Activated naive CD8-positive, alpha-beta T cell treated with anti-CD3 and anti-CD28 coated beads, Interleukin-2, amount 50 U/mL, for 24 hours (primary cell): ENCODE results near the gene ITGB2.
A peak's percentile ranks its signal among the peaks of the same experiment; 100 is the strongest.

ENCODE experiments used
- ATAC-seq: fragments of 150-1000 bp; cut with Tn5 transposase; one replicate; pipeline ENCODE4 v1.10.0; 2021
- DNase-seq: peaks from one replicate; pipeline ENCODE4 v3.0.0; 2021
- H3K27ac Mint-ChIP-seq: one replicate; pipeline ENCODE4 v1.8.0; 2021; ENCODE audit warnings: mild to moderate bottlenecking, mixed read lengths
- H3K27me3 Mint-ChIP-seq: one replicate; pipeline ENCODE4 v1.8.0; 2021; ENCODE audit warnings: mixed read lengths
- H3K36me3 Mint-ChIP-seq: one replicate; pipeline ENCODE4 v1.8.0; 2021; ENCODE audit warnings: low read depth, mixed read lengths
- H3K4me1 Mint-ChIP-seq: one replicate; pipeline ENCODE4 v1.8.0; 2021; ENCODE audit warnings: mixed read lengths
- H3K4me3 Mint-ChIP-seq: one replicate; pipeline ENCODE4 v1.8.0; 2021; ENCODE audit warnings: mild to moderate bottlenecking, moderate library complexity, mixed read lengths
- H3K9me3 Mint-ChIP-seq: one replicate; pipeline ENCODE4 v1.8.0; 2021; ENCODE audit warnings: mixed read lengths

ITGB2 gene

DNA sequence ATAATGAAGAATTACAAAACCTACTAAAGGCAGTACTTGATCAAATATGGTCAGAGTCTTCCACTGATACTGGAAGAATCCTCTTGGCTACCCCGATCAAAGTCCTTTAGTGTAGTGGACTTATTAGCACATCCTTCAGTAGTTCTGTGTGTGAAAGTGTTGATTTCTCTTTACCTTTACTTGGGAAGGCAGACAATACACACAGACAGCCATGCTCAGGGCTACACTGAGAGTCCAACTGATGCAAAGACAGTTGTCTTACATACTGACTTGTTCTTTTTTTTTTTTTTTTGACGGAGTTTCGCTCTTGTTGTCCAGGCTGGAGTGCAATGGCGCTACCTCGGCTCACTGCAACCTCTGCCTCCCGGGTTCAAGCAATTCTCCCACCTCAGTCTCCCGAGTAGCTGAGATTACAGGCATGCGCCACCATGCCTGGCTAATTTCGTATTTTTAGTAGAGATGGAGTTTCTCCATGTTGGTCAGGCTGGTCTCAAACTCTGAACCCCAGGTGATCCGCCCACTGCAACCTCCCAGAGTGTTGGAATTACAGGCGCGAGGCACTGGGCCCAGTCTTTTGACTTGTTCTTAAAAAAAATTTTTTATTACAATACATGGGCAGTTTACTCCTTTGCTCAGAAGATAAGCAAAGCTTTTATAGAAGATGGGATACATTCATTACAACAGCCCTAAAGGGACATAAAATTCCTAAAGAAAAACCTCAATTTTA, 43.7 kb downstream of the ITGB2 start:
- no peak for ATAC-seq
- peaks cover 49% of the 10 kb centered on the region for H3K4me1 Mint-ChIP-seq
- H3K4me3 Mint-ChIP-seq, result no peak overlapping the region

DNA sequence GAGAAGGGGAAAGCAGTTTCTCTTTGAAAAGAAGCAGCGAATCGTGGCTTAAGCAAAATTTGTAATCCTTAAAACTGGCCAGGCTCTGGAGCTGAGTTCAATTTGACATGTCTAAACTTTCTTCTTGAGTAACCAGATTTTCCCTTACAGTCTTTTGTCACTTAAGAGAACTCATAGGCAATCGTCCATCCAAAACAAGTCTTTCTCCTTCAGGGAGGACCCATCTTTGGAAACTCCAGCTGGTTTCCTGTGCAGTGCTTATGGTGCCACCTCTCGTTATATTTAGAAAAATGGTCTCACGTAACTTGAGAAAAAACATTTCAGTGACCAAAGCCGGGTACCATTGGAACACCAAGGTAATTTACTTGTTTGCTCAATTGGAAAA, 45.4 kb downstream of the ITGB2 start:
- H3K27ac Mint-ChIP-seq, result peak overlapping the region; percentile 80
- peaks cover 49% of the 10 kb centered on the region for H3K4me1 Mint-ChIP-seq
- peaks cover 2% of the 10 kb centered on the region for H3K27me3 Mint-ChIP-seq
- ATAC-seq (no peak), DNase-seq (no peak)
- no peaks in the 10 kb centered on the region for H3K9me3 Mint-ChIP-seq
- peak overlapping the region; percentile 84 for H3K4me3 Mint-ChIP-seq
- no peaks in the 10 kb centered on the region for H3K36me3 Mint-ChIP-seq

More for the DNA sequence above, 43.7 kb downstream of the ITGB2 start:
- Mint-ChIP-seq H3K9me3 (no peaks in the 10 kb centered on the region), H3K36me3 (no peaks in the 10 kb centered on the region), H3K27me3 (peaks cover 2% of the 10 kb centered on the region), H3K27ac (no peak overlapping the region)
- DNase-seq, result no peak

DNA sequence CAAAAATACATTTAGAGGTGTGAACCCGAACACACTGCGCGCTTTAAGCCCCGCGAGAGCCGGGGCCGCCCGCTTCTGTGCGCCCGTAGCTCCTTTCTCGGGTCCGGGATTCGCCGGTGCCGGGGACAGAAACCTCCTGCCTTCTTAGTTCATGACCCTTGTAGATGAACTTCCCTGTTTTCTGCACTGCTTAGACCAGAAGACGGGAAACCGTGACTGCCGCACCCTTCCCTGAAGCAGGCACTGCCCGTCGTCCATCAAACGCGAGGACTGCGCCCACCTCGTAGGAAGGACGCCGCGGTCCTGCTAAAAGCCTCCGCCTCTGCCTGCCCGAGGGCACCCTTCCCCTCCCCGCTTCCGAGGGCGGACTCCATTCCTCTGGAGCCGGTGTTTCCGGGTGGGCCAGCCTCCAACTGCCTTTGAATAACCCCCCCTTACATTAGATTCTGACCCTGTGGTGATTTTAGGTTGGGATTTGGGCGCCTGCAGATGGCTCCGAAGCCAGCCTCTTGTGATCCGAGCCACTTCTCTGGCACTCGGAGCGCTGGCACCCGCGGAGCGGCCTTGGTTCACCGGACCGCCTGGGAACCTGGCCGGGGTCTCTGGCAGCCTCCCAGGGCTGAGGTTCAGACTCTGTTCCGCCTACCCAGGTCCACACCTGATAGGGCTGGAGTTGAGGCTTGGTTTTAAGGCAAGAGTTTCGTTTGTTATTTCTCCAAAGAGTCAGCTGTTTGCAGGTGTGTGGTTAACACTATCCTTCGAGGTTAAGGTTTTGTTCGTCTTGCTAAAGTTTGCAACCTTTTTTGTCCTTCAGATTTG, 46.0 kb downstream of the ITGB2 start:
- Mint-ChIP-seq H3K36me3 (no peaks in the 10 kb centered on the region), H3K27ac (peak overlapping the region; percentile 80), H3K4me1 (peaks cover 53% of the 10 kb centered on the region), H3K27me3 (peaks cover 2% of the 10 kb centered on the region), H3K9me3 (no peaks in the 10 kb centered on the region), H3K4me3 (peak overlapping the region; percentile 84)
- ATAC-seq, result no peak
- peak; percentile 40 for DNase-seq

DNA sequence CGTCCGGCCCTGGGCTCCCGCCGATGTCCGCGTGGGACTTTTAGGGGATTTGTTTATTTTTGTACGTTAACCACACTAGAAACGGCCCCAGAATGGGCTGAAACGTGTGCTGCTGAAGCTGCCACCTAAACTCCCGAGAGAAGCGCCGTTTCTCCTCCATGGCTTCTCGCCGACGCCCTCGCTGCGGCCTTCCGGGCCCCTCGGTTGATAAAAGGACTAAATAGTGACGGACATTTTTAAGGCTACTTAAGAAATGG, 46.5 kb downstream of the ITGB2 start:
- peaks cover 57% of the 10 kb centered on the region for H3K4me1 Mint-ChIP-seq
- no peak for ATAC-seq
- no peaks in the 10 kb centered on the region for H3K9me3 Mint-ChIP-seq
- DNase-seq, result no peak
- no peaks in the 10 kb centered on the region for H3K36me3 Mint-ChIP-seq
- peak overlapping the region; percentile 84 for H3K4me3 Mint-ChIP-seq
- H3K27ac Mint-ChIP-seq, result peak overlapping the region; percentile 80
- H3K27me3 Mint-ChIP-seq, result peaks cover 2% of the 10 kb centered on the region

DNA sequence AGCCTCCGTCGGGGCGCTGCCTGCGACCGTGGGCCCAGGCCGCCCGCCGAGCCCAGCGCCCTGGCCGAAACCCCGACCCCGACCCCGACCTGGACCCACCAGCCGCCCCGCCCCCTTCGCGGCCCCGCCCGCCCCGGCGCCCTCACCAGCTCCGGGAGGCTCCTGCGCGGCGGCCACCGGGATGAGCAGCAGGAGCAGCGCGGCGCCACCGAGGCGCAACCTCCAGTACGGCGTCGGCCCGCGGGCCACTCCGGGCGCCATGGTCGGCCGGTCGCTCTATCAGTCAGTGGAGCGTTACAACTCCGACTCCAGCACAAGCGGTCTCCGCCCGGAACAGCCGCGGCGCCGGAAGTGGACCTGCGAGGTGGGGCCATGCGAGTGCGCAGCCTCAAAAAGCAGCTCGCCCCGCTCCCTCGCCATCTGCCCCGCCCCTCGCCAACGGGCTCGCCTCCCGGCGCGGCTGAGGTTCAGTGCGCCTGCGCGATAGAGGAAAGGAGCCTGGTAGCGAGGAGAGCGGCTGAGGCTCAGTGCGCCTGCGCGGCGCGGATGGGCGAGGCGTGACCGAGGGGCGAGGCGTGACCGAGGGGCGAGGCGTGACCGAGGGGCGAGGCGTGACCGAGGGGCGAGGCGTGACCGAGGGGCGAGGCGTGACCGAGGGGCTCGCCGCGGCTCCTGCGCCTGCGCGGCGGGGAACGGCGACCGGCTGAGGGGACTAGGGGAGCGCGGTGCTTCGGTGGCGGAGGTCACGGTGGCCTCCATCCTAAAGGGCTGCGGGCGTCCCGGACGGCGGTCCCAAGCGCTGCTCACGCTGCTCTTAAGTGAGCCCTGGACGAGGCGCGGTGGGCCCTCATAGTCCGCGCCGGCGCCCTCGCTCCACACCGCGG, 47.1 kb downstream of the ITGB2 start, which contains the start of gene PTTG1IP:
TSS of gene PTTG1IP (minus strand) at position 335 of the 884 bp plus-strand sequence. CDS start at position 261, 74 bp downstream.
- Mint-ChIP-seq H3K27me3 (peaks cover 2% of the 10 kb centered on the region), H3K4me3 (peak within 1 kb of the TSS; percentile 87), H3K9me3 (no peaks in the 10 kb centered on the region), H3K4me1 (peaks cover 62% of the 10 kb centered on the region), H3K36me3 (peaks cover 4% of the 10 kb centered on the region), H3K27ac (peak within 1 kb of the TSS; percentile 91)
- peak; percentile 100 for DNase-seq
- peak; percentile 73 for ATAC-seq

DNA sequence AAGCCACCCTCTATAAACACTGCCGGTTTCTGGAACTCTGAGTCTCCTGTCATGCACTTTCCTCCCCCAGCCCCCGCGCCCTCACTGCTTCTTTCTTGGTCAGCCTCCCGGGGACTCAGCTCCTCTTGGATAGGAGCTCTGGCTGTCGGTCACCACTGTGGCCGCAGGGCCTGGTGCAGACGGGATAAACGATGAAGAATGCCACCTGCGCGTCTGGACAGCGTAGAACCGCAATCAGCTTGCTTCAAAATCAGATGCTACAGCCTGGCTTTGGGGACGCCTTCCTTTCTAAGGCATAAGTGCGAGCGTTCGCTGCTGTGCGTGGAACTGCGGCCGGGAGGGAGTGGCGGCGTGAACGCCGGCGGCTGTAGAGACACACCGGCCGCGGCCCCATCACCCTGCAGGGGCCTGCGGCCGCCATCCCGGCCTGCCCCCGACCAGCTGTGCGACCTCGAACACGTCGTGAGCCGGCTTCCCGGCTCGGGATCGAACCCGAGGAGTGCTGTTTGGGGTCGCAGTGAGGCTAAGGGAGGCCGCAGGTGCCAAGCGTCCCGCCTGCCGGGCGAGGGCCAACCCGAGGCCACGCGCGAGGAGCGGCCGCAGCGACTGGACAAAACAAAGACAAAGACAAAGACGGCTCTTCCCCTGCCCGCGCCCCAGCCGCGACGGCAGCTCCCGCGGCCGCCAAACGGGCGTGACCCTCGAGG, 47.9 kb downstream of the ITGB2 start:
- H3K27ac Mint-ChIP-seq, result peak overlapping the region; percentile 69
- ATAC-seq (no peak), DNase-seq (no peak)
- peaks cover 4% of the 10 kb centered on the region for H3K36me3 Mint-ChIP-seq
- H3K9me3 Mint-ChIP-seq, result no peaks in the 10 kb centered on the region
- H3K27me3 Mint-ChIP-seq, result peaks cover 2% of the 10 kb centered on the region
- H3K4me1 Mint-ChIP-seq, result peaks cover 68% of the 10 kb centered on the region
- H3K4me3 Mint-ChIP-seq, result peak overlapping the region; percentile 87

DNA sequence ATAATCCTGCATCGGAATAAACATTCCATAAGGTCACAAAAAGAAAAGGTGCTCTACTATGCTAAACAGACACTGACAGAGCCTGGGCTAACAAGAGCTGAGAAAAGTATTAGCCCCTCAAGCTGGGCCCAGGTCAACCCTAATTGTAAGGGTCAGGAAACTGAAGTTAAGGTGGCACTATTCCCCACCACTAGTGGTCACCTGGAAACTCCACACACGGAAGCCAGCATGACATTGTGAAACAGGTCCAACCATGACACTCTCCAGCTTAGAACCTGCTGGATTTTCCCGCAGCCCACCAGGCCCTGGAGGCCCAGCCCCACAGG, 48.4 kb downstream of the ITGB2 start:
- DNase-seq (no peak), ATAC-seq (no peak)
- peaks cover 7% of the 10 kb centered on the region for H3K36me3 Mint-ChIP-seq
- H3K27me3 Mint-ChIP-seq, result peaks cover 2% of the 10 kb centered on the region
- H3K9me3 Mint-ChIP-seq, result no peaks in the 10 kb centered on the region
- H3K27ac Mint-ChIP-seq, result peak overlapping the region; percentile 69
- peaks cover 74% of the 10 kb centered on the region for H3K4me1 Mint-ChIP-seq
- H3K4me3 Mint-ChIP-seq, result peak overlapping the region; percentile 87

DNA sequence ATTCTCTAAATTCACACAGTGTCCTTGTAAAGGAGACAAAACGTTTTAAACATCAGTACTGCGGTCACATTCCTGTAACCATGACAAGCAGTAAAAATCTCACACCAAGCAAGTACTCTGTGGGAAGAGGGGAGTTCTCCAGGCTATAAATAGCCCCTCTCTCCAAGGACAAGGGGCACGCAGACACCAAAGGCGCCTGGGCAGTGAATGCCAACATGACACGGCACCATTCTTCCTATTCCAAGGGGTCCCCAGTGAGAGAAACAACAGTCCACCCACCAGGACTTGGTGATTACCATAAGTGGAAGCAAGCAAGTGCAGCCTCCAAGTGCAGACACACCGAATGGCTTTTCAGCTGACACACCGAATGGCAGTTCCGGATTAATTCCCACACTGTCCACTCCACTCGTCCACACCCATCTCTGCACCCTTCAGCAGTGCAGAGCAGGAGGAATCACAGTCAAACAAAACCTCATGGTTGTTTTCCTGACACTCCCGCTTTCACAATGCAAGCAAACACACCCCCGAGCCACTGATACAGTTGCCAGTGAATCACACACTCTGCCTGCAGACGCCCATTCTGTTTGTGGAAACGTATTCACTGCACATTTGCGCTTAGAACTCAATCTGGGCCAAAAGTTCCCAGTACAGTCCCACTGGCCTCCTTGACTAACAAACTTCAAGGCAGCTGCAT, 49.0 kb downstream of the ITGB2 start:
- Mint-ChIP-seq H3K27me3 (peaks cover 2% of the 10 kb centered on the region), H3K36me3 (peaks cover 8% of the 10 kb centered on the region), H3K9me3 (no peaks in the 10 kb centered on the region), H3K4me1 (peaks cover 79% of the 10 kb centered on the region), H3K4me3 (peak overlapping the region; percentile 87), H3K27ac (peak overlapping the region; percentile 24)
- ATAC-seq, result no peak
- DNase-seq, result no peak

DNA sequence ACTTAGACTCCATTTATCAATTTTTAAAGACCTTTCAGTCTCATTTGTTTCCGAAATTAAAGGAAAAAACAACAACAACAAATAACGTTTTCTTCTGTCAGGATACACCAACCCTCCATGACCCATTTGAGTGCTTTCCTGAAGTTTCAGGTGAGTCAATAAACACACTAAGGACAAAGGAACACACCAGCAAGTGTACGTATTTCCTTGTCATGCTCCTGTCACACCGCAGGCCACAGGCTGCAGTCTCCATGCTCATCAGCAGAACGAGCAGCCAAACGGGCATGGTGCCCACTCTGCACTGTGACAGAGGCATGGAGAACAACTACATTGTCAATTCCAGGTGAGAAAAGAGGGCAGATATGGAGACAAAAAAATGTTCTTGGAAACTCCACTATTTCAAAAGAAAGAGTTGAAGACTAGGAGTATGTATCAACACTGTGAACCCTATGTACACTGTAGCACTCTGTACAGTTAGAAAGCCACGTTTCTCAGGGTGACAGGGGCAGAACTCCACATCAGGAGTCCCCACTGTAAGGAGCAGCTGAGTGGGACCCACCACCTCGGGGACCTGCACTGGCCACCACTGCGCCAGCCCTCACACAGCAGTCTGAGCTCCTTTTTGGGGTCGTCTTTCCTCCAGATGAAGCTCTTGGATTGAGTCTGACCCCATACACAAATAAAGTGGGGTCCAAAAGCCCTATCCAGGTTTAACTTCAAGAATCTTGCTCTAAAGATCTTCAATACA, 49.8 kb downstream of the ITGB2 start:
- H3K27me3 Mint-ChIP-seq, result peaks cover 2% of the 10 kb centered on the region
- H3K36me3 Mint-ChIP-seq, result peaks cover 8% of the 10 kb centered on the region
- DNase-seq, result no peak
- no peak for ATAC-seq
- peak overlapping the region; percentile 69 for H3K27ac Mint-ChIP-seq
- peaks cover 85% of the 10 kb centered on the region for H3K4me1 Mint-ChIP-seq
- H3K9me3 Mint-ChIP-seq, result no peaks in the 10 kb centered on the region
- peak overlapping the region; percentile 87 for H3K4me3 Mint-ChIP-seq

DNA sequence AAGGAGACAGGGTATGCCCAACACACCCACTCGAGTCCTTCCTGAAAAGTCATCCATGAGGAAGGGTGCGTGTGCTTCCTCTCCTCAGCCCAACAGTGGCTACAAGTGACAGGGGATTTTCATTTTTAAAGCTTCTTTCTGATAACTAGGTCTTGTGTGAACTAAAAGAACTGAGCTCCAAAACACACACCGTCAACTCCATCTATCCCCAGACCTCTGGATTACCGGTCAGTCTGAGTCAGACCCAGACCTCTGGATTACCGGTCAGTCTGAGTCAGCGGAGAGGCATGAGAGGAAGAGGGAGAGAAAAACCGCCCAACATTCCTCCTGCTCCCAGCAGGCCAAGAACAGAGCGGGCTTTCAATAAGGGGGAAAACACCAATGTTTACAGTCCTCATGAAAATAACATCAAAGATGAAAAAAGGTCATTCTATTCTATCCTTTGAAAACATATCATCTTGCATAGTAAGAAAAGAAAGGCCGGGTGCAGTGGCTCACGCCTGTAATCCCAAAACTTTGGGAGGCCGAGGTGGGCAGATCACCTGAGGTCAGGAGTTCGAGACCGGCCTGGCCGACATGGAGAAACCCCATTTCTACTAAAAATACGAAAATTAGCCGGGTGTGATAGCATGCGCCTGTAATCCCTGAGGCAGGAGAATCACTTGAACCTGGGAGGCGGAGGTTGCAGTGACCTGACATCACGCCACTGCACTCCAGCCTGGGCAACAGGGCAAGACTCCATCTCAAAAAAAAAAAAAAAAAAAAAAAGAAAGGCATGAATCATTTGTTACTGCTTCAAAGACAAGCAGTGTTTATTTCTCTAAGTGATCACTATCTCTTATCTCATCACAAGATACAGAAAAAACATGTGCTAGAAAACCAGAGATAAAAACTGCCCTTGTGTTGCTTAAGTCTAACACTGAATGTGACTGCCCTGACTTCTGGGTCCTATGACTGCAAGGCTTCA, 50.6 kb downstream of the ITGB2 start:
- H3K36me3 Mint-ChIP-seq, result peaks cover 11% of the 10 kb centered on the region
- H3K27ac Mint-ChIP-seq, result peak overlapping the region; percentile 69
- H3K4me1 Mint-ChIP-seq, result peaks cover 86% of the 10 kb centered on the region
- no peak for DNase-seq
- H3K9me3 Mint-ChIP-seq, result no peaks in the 10 kb centered on the region
- peaks cover 2% of the 10 kb centered on the region for H3K27me3 Mint-ChIP-seq
- no peak for ATAC-seq
- H3K4me3 Mint-ChIP-seq, result peak overlapping the region; percentile 35

DNA sequence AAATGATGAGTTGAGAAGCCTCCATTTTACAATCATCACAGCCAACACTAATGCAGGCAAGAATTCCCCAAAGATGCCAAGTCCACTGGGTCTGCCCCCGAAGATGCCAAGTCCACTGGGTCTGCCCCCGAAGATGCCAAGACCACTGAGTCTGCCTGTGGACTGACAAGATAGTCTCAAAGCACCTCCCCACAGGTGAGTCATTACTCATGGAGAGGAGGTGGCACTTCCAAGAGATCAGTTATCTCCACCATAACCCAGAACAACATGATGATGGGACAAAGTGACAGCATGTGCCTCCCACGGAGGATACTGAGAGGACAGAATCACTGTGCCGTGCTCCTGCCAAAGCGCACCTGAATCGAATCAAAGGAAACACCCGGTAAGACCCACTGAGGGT, 52.0 kb downstream of the ITGB2 start:
- H3K4me1 Mint-ChIP-seq, result peaks cover 80% of the 10 kb centered on the region
- H3K4me3 Mint-ChIP-seq, result peak overlapping the region; percentile 65
- H3K27ac Mint-ChIP-seq, result peak overlapping the region; percentile 88
- H3K27me3 Mint-ChIP-seq, result peaks cover 1% of the 10 kb centered on the region
- H3K9me3 Mint-ChIP-seq, result no peaks in the 10 kb centered on the region
- peaks cover 14% of the 10 kb centered on the region for H3K36me3 Mint-ChIP-seq
- ATAC-seq, result no peak
- no peak for DNase-seq

DNA sequence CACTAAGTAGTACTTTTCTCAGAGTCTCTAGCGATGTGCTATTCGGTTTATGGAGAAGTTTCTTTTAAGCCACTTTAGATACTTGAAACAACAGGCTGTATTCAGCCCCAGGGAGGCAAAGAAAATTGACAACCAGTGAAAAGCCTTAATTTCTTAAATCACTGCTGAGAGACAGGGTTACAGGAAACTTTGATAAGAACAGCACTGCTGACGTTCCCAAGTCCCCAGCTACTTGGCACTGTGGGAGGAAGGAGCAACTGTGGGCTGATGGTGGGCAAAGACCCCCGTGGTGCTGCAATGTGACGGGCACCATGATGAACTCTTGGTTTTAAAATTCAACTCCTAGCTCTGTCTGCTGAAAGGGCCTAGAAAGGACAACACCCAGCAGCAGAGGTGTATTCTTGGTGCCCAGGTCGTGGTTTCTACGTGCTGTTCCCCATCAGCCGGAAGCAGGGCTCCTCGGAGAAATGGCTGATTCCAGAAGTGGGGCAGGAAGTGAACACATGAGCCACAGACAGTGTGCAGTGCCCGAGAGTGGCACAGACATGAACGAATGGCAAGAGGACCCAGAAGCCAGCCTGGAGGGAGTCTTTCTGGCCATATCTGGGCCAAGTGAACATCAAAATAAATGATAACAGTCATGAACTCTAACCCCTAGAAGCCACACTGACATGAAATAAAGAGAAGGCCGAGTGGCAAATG, 52.5 kb downstream of the ITGB2 start:
- H3K27ac Mint-ChIP-seq, result peak overlapping the region; percentile 88
- peaks cover 17% of the 10 kb centered on the region for H3K36me3 Mint-ChIP-seq
- H3K4me1 Mint-ChIP-seq, result peaks cover 78% of the 10 kb centered on the region
- no peaks in the 10 kb centered on the region for H3K9me3 Mint-ChIP-seq
- no peaks in the 10 kb centered on the region for H3K27me3 Mint-ChIP-seq
- ATAC-seq (peak; percentile 52), DNase-seq (peak; percentile 47)
- peak overlapping the region; percentile 65 for H3K4me3 Mint-ChIP-seq
